Activated CD8-positive, alpha-beta T cell treated with anti-CD3 and anti-CD28 coated beads for 36 hours (primary cell): ENCODE results near the gene TBRG1. TPM values are rescaled to one million over a fixed set of nuclear protein-coding genes. Genes with fewer than 3 reads are reported as not detected.

Source experiments
- ATAC-seq: fragments of 200-7000 bp; cut with Tn5 transposase; one replicate; pipeline ENCODE4 v1.10.0; 2021; ENCODE audit warnings: mild to moderate bottlenecking, moderate library complexity
- CTCF ChIA-PET: fragments of 350-600 bp; sonication (Branson Sonifier 250); formaldehyde crosslinking; loops from one replicate; lab custom pipeline; 2021; ENCODE audit warnings: antibody characterized with exemption; lab: Charles Lee
- POLR2A ChIA-PET: fragments of 350-600 bp; sonication (Branson Sonifier 250); formaldehyde crosslinking; loops from one replicate; lab custom pipeline; 2021; ENCODE audit warnings: antibody characterized with exemption; lab: Charles Lee
- DNase-seq: peaks from one replicate; pipeline ENCODE4 v3.0.0-alpha.2; 2020
- H3K27ac Mint-ChIP-seq: one replicate; pipeline ENCODE4 v1.8.0; 2021; ENCODE audit warnings: mild to moderate bottlenecking, mixed read lengths
- H3K27me3 Mint-ChIP-seq: one replicate; pipeline ENCODE4 v1.8.0; 2021; ENCODE audit warnings: mixed read lengths
- H3K36me3 Mint-ChIP-seq: one replicate; pipeline ENCODE4 v1.8.0; 2021; ENCODE audit warnings: low read depth, mixed read lengths
- H3K4me1 Mint-ChIP-seq: one replicate; pipeline ENCODE4 v1.8.0; 2021; ENCODE audit warnings: low read depth, mixed read lengths
- H3K4me3 Mint-ChIP-seq: one replicate; pipeline ENCODE4 v1.8.0; 2021; ENCODE audit warnings: mild to moderate bottlenecking, moderate library complexity, mixed read lengths
- H3K9me3 Mint-ChIP-seq: one replicate; pipeline ENCODE4 v1.8.0; 2021; ENCODE audit warnings: mixed read lengths
- intact Hi-C: fragments of 100-400 bp; cut with micrococcal nuclease; formaldehyde crosslinking; loops from one replicate; pipeline ENCODE4 v1.10.0; 2022
- total RNA-seq, 2 experiments: library from RNA; stranded (reverse); gene quantifications; one replicate each; pipeline ENCODE4 v1.2.3, GENCODE V29; 2021
- TF ChIP-seq, protein P1 (sequence below): fragments of 200-600 bp; IDR thresholded peaks from one replicate; pipeline ENCODE4 v1.8.0; 2022; ENCODE audit warnings: antibody characterized with exemption, mild to moderate bottlenecking

TBRG1 gene
- total RNA-seq, 2 experiments from 2014 or later, result 31.9 to 32.1 TPM

DNA sequence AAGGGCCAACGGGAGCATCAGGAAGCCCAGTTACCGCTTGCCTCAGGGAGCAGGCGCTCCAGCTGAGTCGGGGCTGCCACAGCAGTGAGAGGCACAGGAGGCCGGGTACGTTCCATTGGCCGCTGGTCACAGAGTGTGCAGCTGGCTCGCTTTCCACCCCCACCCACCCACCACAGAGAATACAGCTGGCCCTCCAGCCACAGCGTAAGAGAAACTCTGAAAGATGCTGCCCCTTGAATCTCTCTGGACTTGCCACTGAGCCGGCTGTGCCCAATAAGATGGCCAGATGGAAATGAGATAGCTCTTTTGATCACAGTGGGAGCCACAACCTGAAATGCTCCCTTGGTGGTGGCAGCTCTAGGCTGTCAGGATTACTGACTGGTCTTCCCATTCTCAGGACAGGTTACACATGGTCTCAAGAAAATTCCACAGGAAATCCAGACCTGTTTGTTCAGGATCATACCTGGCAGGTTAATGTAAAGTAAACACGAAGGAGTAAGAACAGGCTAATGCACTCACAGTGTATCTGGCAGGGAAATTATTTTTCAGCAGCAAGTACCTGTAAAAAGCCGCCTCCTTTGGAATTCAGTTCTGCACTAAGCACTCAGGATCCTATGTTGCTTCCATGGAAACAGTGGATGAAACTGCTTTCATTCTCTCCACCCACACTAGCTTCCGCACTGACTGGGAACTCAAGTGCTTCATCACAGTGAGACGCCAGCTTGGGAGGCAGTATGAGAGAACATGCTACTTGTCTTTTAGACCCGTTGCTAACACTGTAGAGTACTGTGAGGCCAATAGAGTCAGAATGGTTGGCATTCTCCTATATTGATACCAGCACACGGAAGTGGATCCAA is 34.3 kb downstream of the TBRG1 start:
- ChIA-PET POLR2A (no interaction called here), CTCF (interaction anchor here (0.6 kb wide), 1 partner anchor 13 kb away, joined by 3 read pairs; no protein-coding TSS in a partner anchor)
- no peak overlapping the region for H3K4me3 Mint-ChIP-seq
- intact Hi-C loops, result no loop called here
- H3K4me1 Mint-ChIP-seq, result no peaks in the 10 kb centered on the region
- no peak overlapping the region for H3K27ac Mint-ChIP-seq
- TF ChIP-seq, protein P1, sequence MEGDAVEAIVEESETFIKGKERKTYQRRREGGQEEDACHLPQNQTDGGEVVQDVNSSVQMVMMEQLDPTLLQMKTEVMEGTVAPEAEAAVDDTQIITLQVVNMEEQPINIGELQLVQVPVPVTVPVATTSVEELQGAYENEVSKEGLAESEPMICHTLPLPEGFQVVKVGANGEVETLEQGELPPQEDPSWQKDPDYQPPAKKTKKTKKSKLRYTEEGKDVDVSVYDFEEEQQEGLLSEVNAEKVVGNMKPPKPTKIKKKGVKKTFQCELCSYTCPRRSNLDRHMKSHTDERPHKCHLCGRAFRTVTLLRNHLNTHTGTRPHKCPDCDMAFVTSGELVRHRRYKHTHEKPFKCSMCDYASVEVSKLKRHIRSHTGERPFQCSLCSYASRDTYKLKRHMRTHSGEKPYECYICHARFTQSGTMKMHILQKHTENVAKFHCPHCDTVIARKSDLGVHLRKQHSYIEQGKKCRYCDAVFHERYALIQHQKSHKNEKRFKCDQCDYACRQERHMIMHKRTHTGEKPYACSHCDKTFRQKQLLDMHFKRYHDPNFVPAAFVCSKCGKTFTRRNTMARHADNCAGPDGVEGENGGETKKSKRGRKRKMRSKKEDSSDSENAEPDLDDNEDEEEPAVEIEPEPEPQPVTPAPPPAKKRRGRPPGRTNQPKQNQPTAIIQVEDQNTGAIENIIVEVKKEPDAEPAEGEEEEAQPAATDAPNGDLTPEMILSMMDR, result no peak
- no peaks in the 10 kb centered on the region for H3K9me3 Mint-ChIP-seq
- H3K27me3 Mint-ChIP-seq, result no peaks in the 10 kb centered on the region
- ATAC-seq (no peak), DNase-seq (no peak)
- peaks cover 9% of the 10 kb centered on the region for H3K36me3 Mint-ChIP-seq

DNA sequence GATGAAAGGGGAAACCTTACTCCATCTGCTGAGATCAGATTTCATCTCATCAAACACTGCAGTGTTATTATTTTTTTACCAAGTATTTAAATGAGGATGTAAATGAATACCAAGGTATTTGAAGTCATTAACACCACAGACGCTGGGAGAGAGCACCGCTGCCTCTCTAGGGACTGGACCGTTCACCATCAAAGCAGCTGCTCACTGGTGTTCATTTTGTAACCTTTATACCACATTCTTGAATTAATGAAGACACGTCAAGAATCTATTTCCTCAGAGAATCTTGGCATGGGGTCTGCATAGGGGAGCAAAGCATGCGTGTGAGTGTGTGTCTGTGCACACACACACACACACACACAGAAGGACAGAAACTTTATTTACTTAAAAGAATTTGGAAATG is 35.2 kb downstream of the TBRG1 start:
- TF ChIP-seq, protein P1, result no peak
- no peak for DNase-seq
- CTCF ChIA-PET, result no interaction called here

GRCh38 chr11:124658501-124658900 is 35.8 kb downstream of the TBRG1 start:
- H3K4me1 Mint-ChIP-seq, result no peaks in the 10 kb centered on the region
- ATAC-seq (no peak), DNase-seq (no peak)
- no peaks in the 10 kb centered on the region for H3K27me3 Mint-ChIP-seq
- POLR2A ChIA-PET, result no interaction called here
- intact Hi-C loops, result no loop called here
- peaks cover 3% of the 10 kb centered on the region for H3K36me3 Mint-ChIP-seq
- no peak overlapping the region for H3K4me3 Mint-ChIP-seq
- CTCF ChIA-PET, result interaction anchor here (0.6 to 1.9 kb wide), 3 partner anchors 11 to 208 kb away, joined by 3 to 6 read pairs (median 4); no protein-coding TSS in a partner anchor
- TF ChIP-seq, protein P1, result no peak
- H3K9me3 Mint-ChIP-seq, result no peaks in the 10 kb centered on the region
- H3K27ac Mint-ChIP-seq, result no peak overlapping the region

More for the DNA sequence above, 35.2 kb downstream of the TBRG1 start:
- no peaks in the 10 kb centered on the region for H3K4me1 Mint-ChIP-seq
- H3K27ac Mint-ChIP-seq, result no peak overlapping the region
- no peak overlapping the region for H3K4me3 Mint-ChIP-seq
- no peak for ATAC-seq
- intact Hi-C loops, result no loop called here
- H3K27me3 Mint-ChIP-seq, result no peaks in the 10 kb centered on the region
- POLR2A ChIA-PET, result no interaction called here
- H3K36me3 Mint-ChIP-seq, result peaks cover 7% of the 10 kb centered on the region
- H3K9me3 Mint-ChIP-seq, result no peaks in the 10 kb centered on the region

GRCh38 chr11:124658986-124659385 is 36.3 kb downstream of the TBRG1 start:
- H3K27ac Mint-ChIP-seq, result no peak overlapping the region
- ATAC-seq, result no peak
- no peaks in the 10 kb centered on the region for H3K27me3 Mint-ChIP-seq
- ChIA-PET POLR2A (no interaction called here), CTCF (interaction anchor here (0.6 to 1.9 kb wide), 4 partner anchors 10 to 207 kb away, joined by 3 to 6 read pairs (median 4); no protein-coding TSS in a partner anchor)
- H3K4me3 Mint-ChIP-seq, result no peak overlapping the region
- H3K36me3 Mint-ChIP-seq, result peaks cover 2% of the 10 kb centered on the region
- intact Hi-C loops, result no loop called here
- H3K9me3 Mint-ChIP-seq, result no peaks in the 10 kb centered on the region
- no peaks in the 10 kb centered on the region for H3K4me1 Mint-ChIP-seq
- no peak for DNase-seq
- TF ChIP-seq, protein P1, result no peak

- CTCF ChIA-PET, result interaction anchor here (0.9 to 2.3 kb wide), 3 partner anchors 132 to 177 kb away, joined by 3 to 7 read pairs (median 4); no protein-coding TSS in a partner anchor
- TF ChIP-seq, protein P1, result no peak
- no peak overlapping the region for H3K27ac Mint-ChIP-seq
These were observed 38.9 kb downstream of the TBRG1 start for GRCh38 chr11:124661553-124661952.

More at GRCh38 chr11:124661553-124661952, 38.9 kb downstream of the TBRG1 start:
- Mint-ChIP-seq H3K9me3 (no peaks in the 10 kb centered on the region), H3K4me3 (no peak overlapping the region), H3K36me3 (peaks cover 4% of the 10 kb centered on the region), H3K4me1 (no peaks in the 10 kb centered on the region), H3K27me3 (no peaks in the 10 kb centered on the region)
- POLR2A ChIA-PET, result no interaction called here
- ATAC-seq (no peak), DNase-seq (no peak)
- intact Hi-C loops, result no loop called here
